Stimulated activated naive CD4-positive, alpha-beta T cell (primary cell): ENCODE data around the gene CFAP46.
"Not testable (repeated sequence)": the region's sequence is repeated elsewhere in the genome, so short reads cannot be mapped to it uniquely, and the experiment has no call there.

Experiments used
- DNase-seq, 6 experiments: peaks; one replicate each; lab custom pipeline; 2025; lab: John Stamatoyannopoulos, UW

CFAP46 gene

GRCh38 chr10:132788180-132788830 lies 154.1 kb downstream of the CFAP46 start:
- no peak for DNase-seq

GRCh38 chr10:132787495-132788179 lies 154.7 kb downstream of the CFAP46 start:
- DNase-seq, result no peak

- DNase-seq, result no peak
Observed at GRCh38 chr10:132786884-132787494, 155.4 kb downstream of the CFAP46 start.

- no peak for DNase-seq
Observed at GRCh38 chr10:132786476-132786883, 155.9 kb downstream of the CFAP46 start.

GRCh38 chr10:132785723-132786475 lies 156.5 kb downstream of the CFAP46 start, which contains the start of gene NKX6-2:
NKX6-2 (minus strand) TSS chr10:132786147; CDS start chr10:132785948, 199 bp downstream.
- no peak for DNase-seq

- DNase-seq, result no peak
Observed at GRCh38 chr10:132784866-132785722, 157.3 kb downstream of the CFAP46 start.

GRCh38 chr10:132783940-132784865 lies 158.2 kb downstream of the CFAP46 start:
- DNase-seq, result no peak

GRCh38 chr10:132783165-132783939 lies 159.0 kb downstream of the CFAP46 start:
- no peak for DNase-seq

- no peak for DNase-seq
Observed at GRCh38 chr10:132781556-132781955, 160.8 kb downstream of the CFAP46 start.

GRCh38 chr10:132780356-132780755 lies 162.0 kb downstream of the CFAP46 start:
- no peak for DNase-seq

- DNase-seq, result no peak
Observed at GRCh38 chr10:132779549-132780294, 162.6 kb downstream of the CFAP46 start.

GRCh38 chr10:132777441-132777840 lies 164.9 kb downstream of the CFAP46 start:
- no peak for DNase-seq

GRCh38 chr10:132776821-132777220 lies 165.5 kb downstream of the CFAP46 start:
- DNase-seq, result no peak

- no peak for DNase-seq
Observed at GRCh38 chr10:132776186-132776585, 166.2 kb downstream of the CFAP46 start.

GRCh38 chr10:132774902-132775863 lies 167.2 kb downstream of the CFAP46 start:
- DNase-seq, result no peak

GRCh38 chr10:132774181-132774901 lies 168.0 kb downstream of the CFAP46 start:
- DNase-seq, result no peak

GRCh38 chr10:132772816-132773215 lies 169.6 kb downstream of the CFAP46 start:
- DNase-seq, result not testable (repeated sequence)
